CD8-positive, alpha-beta memory T cell (primary cell): Measurements from ENCODE around the gene SMARCAL1. TPM values are rescaled to one million over a fixed set of nuclear protein-coding genes. Genes with fewer than 3 reads are reported as not detected.
A peak's percentile ranks its signal among the peaks of the same experiment; 100 is the strongest.

Experiments used
- CTCF ChIA-PET: fragments of 350-600 bp; sonication (Branson Sonifier 250); formaldehyde crosslinking; loops from one replicate; lab custom pipeline; 2021; ENCODE audit warnings: antibody characterized with exemption; lab: Charles Lee
- POLR2A ChIA-PET: fragments of 350-600 bp; sonication (Branson Sonifier 250); formaldehyde crosslinking; loops from one replicate; lab custom pipeline; 2021; ENCODE audit warnings: antibody characterized with exemption; lab: Charles Lee
- DNase-seq, 5 donors: peaks; one replicate each; pipeline versions ENCODE4 v3.0.0 to v3.0.0-alpha.2; 2020 to 2022; ENCODE audit warnings: mixed read lengths in 1 of 5
- H3K27ac ChIP-seq: one replicate; pipeline ENCODE4 v1.7.0; 2013; ENCODE audit warnings: low read depth, mild to moderate bottlenecking, low read length, moderate library complexity
- H3K27me3 ChIP-seq: 2 replicates; pipeline ENCODE4 v1.7.0; 2013; ENCODE audit warnings: low read length, mild to moderate bottlenecking; ENCODE audit not compliant: insufficient read depth, poor library complexity, severe bottlenecking
- H3K36me3 ChIP-seq: 2 replicates; pipeline ENCODE4 v1.7.0; 2013; ENCODE audit warnings: mild to moderate bottlenecking, low read length, moderate library complexity; ENCODE audit not compliant: insufficient read depth
- H3K4me1 ChIP-seq: 2 replicates; pipeline ENCODE4 v1.7.0; 2013; ENCODE audit warnings: mild to moderate bottlenecking, low read length, moderate library complexity; ENCODE audit not compliant: insufficient read depth
- H3K4me3 ChIP-seq: 2 replicates; pipeline ENCODE4 v1.7.0; 2013; ENCODE audit warnings: mild to moderate bottlenecking, low read length
- H3K9me3 ChIP-seq: 2 replicates; pipeline ENCODE4 v1.7.0; 2013; ENCODE audit warnings: mild to moderate bottlenecking, low read length
- H3K27ac Mint-ChIP-seq, 8 donors: one replicate each; pipeline ENCODE4 v1.8.0; 2020 to 2021; ENCODE audit warnings: mixed read lengths in 8 of 8, mild to moderate bottlenecking in 6 of 8, inconsistent platforms in 3 of 8, moderate library complexity in 3 of 8
- H3K27me3 Mint-ChIP-seq, 2 donors: one replicate each; pipeline ENCODE4 v1.8.0; 2020 to 2021; ENCODE audit warnings: mixed read lengths in 2 of 2, mild to moderate bottlenecking in 1 of 2, moderate library complexity in 1 of 2
- H3K36me3 Mint-ChIP-seq, 3 donors: one replicate each; pipeline ENCODE4 v1.8.0; 2020 to 2021; ENCODE audit warnings: mixed read lengths in 3 of 3, inconsistent platforms in 1 of 3, mild to moderate bottlenecking in 1 of 3
- H3K4me1 Mint-ChIP-seq, 3 donors: one replicate each; pipeline ENCODE4 v1.8.0; 2020 to 2021; ENCODE audit warnings: mixed read lengths in 3 of 3, inconsistent platforms in 1 of 3, mild to moderate bottlenecking in 1 of 3
- H3K4me3 Mint-ChIP-seq, 7 donors: one replicate each; pipeline ENCODE4 v1.8.0; 2020 to 2021; ENCODE audit warnings: mixed read lengths in 7 of 7, mild to moderate bottlenecking in 6 of 7, moderate library complexity in 4 of 7, inconsistent platforms in 2 of 7
- H3K9me3 Mint-ChIP-seq, 5 donors: one replicate each; pipeline ENCODE4 v1.8.0; 2020 to 2022; ENCODE audit warnings: mixed read lengths in 5 of 5, mild to moderate bottlenecking in 3 of 5, moderate library complexity in 2 of 5, inconsistent platforms in 1 of 5
- polyA plus RNA-seq: library from polyadenylated mRNA; unstranded; fragments of 300-500 nt; fragmentation: Illumina TruSeq; gene quantifications from one replicate; pipeline ENCODE4 v1.2.3, GENCODE V29; 2021
- total RNA-seq, 2 experiments: library from RNA; stranded (reverse); gene quantifications; one replicate each; pipeline ENCODE4 v1.2.3, GENCODE V29; 2021

Gene SMARCAL1
- total and polyA plus RNA-seq, 3 experiments from 2014 or later, result 26.7 to 29.3 (median 28.2) TPM

GRCh38 chr2:216387262-216387661, 25.0 kb upstream of the SMARCAL1 start:
- POLR2A ChIA-PET, result no interaction called here
- CTCF ChIA-PET, result no interaction called here
- H3K27me3 Mint-ChIP-seq, result peaks cover 7 to 10% of the 10 kb centered on the region in 2 donors
- no peak overlapping the region for H3K4me3 Mint-ChIP-seq
- Histone ChIP-seq H3K4me3 (no peak overlapping the region), H3K27ac (no peak overlapping the region), H3K9me3 (no peaks in the 10 kb centered on the region), H3K4me1 (peaks cover 15% of the 10 kb centered on the region), H3K36me3 (no peaks in the 10 kb centered on the region), H3K27me3 (no peaks in the 10 kb centered on the region)
- peaks cover 0 to 2% (median 0%) of the 10 kb centered on the region in 3 donors for H3K36me3 Mint-ChIP-seq
- DNase-seq, result no peak
- no peak overlapping the region for H3K27ac Mint-ChIP-seq
- H3K9me3 Mint-ChIP-seq, result no peaks in the 10 kb centered on the region
- peaks cover 15 to 18% (median 15%) of the 10 kb centered on the region in 3 donors for H3K4me1 Mint-ChIP-seq

GRCh38 chr2:216388046-216388884, 24.0 kb upstream of the SMARCAL1 start:
- peaks cover 9 to 10% of the 10 kb centered on the region in 2 donors for H3K27me3 Mint-ChIP-seq
- H3K27ac ChIP-seq, result no peak overlapping the region
- no peaks in the 10 kb centered on the region for H3K9me3 Mint-ChIP-seq
- no peaks in the 10 kb centered on the region for H3K9me3 ChIP-seq
- peak overlapping the region in 5 of 8 donors; percentile 7 to 83 (median 45) for H3K27ac Mint-ChIP-seq
- H3K4me1 ChIP-seq, result peaks cover 15% of the 10 kb centered on the region
- H3K4me1 Mint-ChIP-seq, result peaks cover 15 to 18% (median 15%) of the 10 kb centered on the region in 3 donors
- POLR2A ChIA-PET, result no interaction called here
- no peak overlapping the region for H3K4me3 ChIP-seq
- H3K36me3 ChIP-seq, result no peaks in the 10 kb centered on the region
- peaks cover 0 to 3% (median 2%) of the 10 kb centered on the region in 3 donors for H3K36me3 Mint-ChIP-seq
- peak in 2 of 5 donors; percentile 13 to 18 for DNase-seq
- peak overlapping the region in 1 of 7 donors; percentile 26 for H3K4me3 Mint-ChIP-seq
- no peaks in the 10 kb centered on the region for H3K27me3 ChIP-seq
- CTCF ChIA-PET, result interaction anchor here (0.6 kb wide), 1 partner anchor 357 kb away, joined by 3 read pairs; no protein-coding TSS in a partner anchor

DNA sequence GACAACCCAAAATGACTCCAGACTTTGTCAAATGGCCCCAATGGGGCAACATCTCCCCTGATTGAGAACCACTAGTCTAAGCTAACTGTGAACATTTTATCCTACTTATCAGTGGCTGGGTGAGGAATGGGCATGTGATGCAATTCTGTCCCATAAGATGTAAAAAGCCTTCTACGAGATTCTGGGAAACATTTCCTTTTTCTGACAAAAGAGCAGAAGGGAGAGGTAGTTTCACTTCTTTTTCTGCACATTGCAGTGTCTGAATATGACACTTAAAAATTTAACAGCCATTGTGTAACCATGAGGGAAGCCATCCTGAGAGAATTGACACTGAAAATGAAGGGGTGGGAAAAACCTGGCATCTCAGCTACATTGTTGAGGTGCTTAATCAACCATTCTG, 22.7 kb upstream of the SMARCAL1 start:
- no peaks in the 10 kb centered on the region for H3K9me3 Mint-ChIP-seq

DNA sequence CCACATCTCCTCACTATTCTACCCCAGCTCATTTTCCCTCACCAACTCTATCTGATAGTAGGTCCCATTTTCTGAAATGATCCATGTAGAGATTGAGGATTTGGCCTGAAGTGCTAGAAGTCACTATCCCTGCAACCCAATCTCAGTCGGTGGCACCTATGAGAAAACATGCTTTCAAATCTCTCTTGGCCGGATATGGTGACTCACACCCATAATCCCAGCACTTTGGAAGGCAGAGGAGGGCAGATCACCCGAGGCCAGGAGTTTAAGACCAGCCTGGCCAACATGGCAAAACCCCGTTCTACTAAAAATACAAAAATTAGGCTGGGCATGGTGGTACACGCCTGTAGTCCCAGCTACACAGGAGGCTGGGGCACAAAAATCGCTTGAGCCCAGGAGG, 20.9 kb upstream of the SMARCAL1 start:
- no peak overlapping the region for H3K4me3 ChIP-seq
- Mint-ChIP-seq H3K36me3 (peaks cover 0 to 11% (median 2%) of the 10 kb centered on the region in 3 donors), H3K27me3 (peaks cover 0 to 5% of the 10 kb centered on the region in 2 donors), H3K4me3 (no peak overlapping the region), H3K27ac (no peak overlapping the region), H3K9me3 (no peaks in the 10 kb centered on the region), H3K4me1 (peaks cover 15 to 18% (median 17%) of the 10 kb centered on the region in 3 donors)
- no peaks in the 10 kb centered on the region for H3K36me3 ChIP-seq
- H3K27ac ChIP-seq, result no peak overlapping the region
- H3K9me3 ChIP-seq, result no peaks in the 10 kb centered on the region
- DNase-seq, result no peak
- H3K4me1 ChIP-seq, result peaks cover 15% of the 10 kb centered on the region
- no peaks in the 10 kb centered on the region for H3K27me3 ChIP-seq
- ChIA-PET CTCF (no interaction called here), POLR2A (no interaction called here)

More for the DNA sequence above, 22.7 kb upstream of the SMARCAL1 start:
- POLR2A ChIA-PET, result no interaction called here
- no peak overlapping the region for H3K4me3 ChIP-seq
- Mint-ChIP-seq H3K4me3 (no peak overlapping the region), H3K4me1 (peaks cover 15 to 18% (median 15%) of the 10 kb centered on the region in 3 donors), H3K27me3 (peaks cover 10% of the 10 kb centered on the region in 2 donors), H3K27ac (no peak overlapping the region), H3K36me3 (peaks cover 0 to 7% (median 2%) of the 10 kb centered on the region in 3 donors)
- CTCF ChIA-PET, result no interaction called here
- H3K36me3 ChIP-seq, result no peaks in the 10 kb centered on the region
- H3K9me3 ChIP-seq, result no peaks in the 10 kb centered on the region
- no peak for DNase-seq
- no peak overlapping the region for H3K27ac ChIP-seq
- no peaks in the 10 kb centered on the region for H3K27me3 ChIP-seq
- H3K4me1 ChIP-seq, result peaks cover 15% of the 10 kb centered on the region

DNA sequence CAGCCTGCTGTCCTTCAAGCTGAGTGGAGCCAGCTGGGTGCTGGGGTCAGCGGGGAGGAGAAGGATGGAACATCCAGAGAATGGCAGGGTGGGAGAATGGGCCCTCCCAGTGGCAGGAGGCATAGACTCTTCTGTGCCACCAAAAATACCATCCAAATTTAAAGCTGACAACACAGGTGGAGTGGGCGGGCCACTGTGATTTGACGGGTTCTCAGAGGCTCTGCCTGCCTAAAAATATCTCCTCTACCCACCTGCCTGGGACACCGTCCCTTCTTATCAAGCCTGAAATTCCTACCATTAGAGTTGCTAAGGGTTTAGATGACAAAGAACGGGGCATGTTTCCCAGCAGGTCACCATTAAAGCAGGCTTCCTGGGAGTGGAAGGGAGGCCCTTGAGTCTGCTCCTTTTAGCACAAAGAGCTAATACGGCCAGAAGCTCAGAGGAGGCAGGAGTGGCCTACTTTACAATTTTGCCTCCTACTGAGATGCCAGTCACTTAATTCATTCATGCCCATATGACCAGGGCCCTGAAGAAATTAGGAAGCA, 20.2 kb upstream of the SMARCAL1 start:
- CTCF ChIA-PET, result no interaction called here

DNA sequence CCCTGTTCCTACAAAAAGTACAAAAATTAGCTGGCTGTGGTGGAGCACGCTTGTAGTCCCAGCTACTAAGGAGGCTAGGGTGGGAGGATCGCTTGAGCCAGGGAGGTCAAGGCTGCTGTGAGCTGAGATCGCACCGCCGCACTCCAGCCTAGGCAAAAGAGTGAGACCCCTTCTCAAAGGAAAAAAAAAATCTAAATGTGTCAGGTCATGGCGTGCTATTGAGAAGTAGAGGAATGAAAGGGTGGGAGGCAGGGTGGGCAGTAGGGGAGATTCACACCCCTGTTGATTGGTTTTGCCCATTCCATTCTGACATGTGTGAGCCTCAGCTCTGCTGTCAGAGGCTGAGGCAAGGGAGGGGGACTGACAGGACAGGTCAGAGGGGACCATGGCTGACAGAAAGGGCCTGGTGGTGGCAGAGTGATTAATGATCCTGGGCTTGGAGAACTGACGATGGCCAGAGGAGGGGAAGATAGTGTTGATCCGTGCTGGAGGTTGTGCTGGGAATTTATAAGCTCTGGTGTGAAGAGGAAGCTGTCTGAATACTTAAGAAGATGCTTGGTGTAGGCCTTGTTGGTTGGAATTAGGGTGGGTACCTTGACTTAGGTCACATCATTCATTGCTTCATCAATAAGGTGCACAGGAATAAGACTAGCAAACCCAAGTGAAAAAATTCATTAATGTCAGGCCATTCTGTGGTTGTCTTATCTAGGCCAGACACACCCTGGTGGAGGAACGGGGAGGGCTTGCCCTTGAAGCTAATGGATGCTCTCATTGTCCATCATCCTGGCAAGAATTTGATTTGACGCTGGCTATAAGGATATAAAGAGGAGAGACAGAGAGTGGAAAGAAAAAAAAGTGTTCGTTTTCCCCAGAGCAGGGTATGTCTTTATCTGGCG, 19.1 kb upstream of the SMARCAL1 start:
- peaks cover 0 to 11% (median 0%) of the 10 kb centered on the region in 3 donors for H3K36me3 Mint-ChIP-seq
- H3K9me3 Mint-ChIP-seq, result no peaks in the 10 kb centered on the region
- no peak overlapping the region for H3K27ac Mint-ChIP-seq
- peaks cover 0 to 3% of the 10 kb centered on the region in 2 donors for H3K27me3 Mint-ChIP-seq
- Histone ChIP-seq H3K4me1 (peaks cover 9% of the 10 kb centered on the region), H3K36me3 (no peaks in the 10 kb centered on the region), H3K4me3 (no peak overlapping the region), H3K27me3 (no peaks in the 10 kb centered on the region), H3K27ac (no peak overlapping the region), H3K9me3 (no peaks in the 10 kb centered on the region)
- CTCF ChIA-PET, result interaction anchor here (1.2 kb wide), 1 partner anchor 11 kb away, joined by 3 read pairs; no protein-coding TSS in a partner anchor
- DNase-seq, result no peak
- H3K4me1 Mint-ChIP-seq, result peaks cover 8 to 10% (median 9%) of the 10 kb centered on the region in 3 donors
- POLR2A ChIA-PET, result no interaction called here
- H3K4me3 Mint-ChIP-seq, result no peak overlapping the region

More for the DNA sequence above, 20.2 kb upstream of the SMARCAL1 start:
- POLR2A ChIA-PET, result no interaction called here
- no peak for DNase-seq
- Mint-ChIP-seq H3K27ac (no peak overlapping the region), H3K9me3 (no peaks in the 10 kb centered on the region), H3K36me3 (peaks cover 0 to 11% (median 0%) of the 10 kb centered on the region in 3 donors), H3K4me3 (no peak overlapping the region), H3K4me1 (peaks cover 15 to 18% (median 17%) of the 10 kb centered on the region in 3 donors), H3K27me3 (peaks cover 0 to 3% of the 10 kb centered on the region in 2 donors)
- Histone ChIP-seq H3K4me1 (peaks cover 15% of the 10 kb centered on the region), H3K36me3 (no peaks in the 10 kb centered on the region), H3K9me3 (no peaks in the 10 kb centered on the region), H3K27ac (no peak overlapping the region), H3K4me3 (no peak overlapping the region), H3K27me3 (no peaks in the 10 kb centered on the region)

DNA sequence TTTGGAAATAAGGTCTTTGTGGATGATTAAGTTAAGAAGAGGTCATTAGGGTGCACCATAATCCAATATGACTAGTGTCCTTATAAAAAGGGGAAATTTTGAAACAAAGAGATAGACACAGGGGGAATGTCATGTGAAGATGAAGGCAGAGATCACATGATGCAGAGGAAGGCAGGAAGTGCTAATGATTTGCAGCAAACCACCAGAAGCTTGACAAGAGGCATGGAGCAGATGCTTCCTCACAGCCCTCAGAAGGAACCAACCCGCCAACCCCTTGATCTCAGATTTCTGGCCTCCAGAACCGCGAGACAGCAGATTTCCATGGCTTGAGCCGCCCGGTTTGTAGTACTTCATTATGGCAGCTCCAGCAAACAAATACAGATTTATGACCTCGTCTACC, 17.4 kb upstream of the SMARCAL1 start:
- Histone ChIP-seq H3K4me1 (no peaks in the 10 kb centered on the region), H3K27me3 (no peaks in the 10 kb centered on the region), H3K4me3 (no peak overlapping the region), H3K36me3 (no peaks in the 10 kb centered on the region), H3K9me3 (no peaks in the 10 kb centered on the region), H3K27ac (no peak overlapping the region)
- Mint-ChIP-seq H3K4me3 (no peak overlapping the region), H3K4me1 (peaks cover 0 to 3% (median 0%) of the 10 kb centered on the region in 3 donors), H3K9me3 (no peaks in the 10 kb centered on the region), H3K27me3 (peaks cover 0 to 3% of the 10 kb centered on the region in 2 donors), H3K27ac (peak overlapping the region in 1 of 8 donors; percentile 17), H3K36me3 (peaks cover 0 to 11% (median 0%) of the 10 kb centered on the region in 3 donors)
- no peak for DNase-seq
- ChIA-PET CTCF (interaction anchor here (0.9 kb wide), 1 partner anchor 9 kb away, joined by 3 read pairs; no protein-coding TSS in a partner anchor), POLR2A (no interaction called here)
